Astrocyte of the cerebellum (primary cell): ENCODE data around the gene LOXL4.

ENCODE experiments used
- DNase-seq: peaks from one replicate; pipeline ENCODE4 v3.0.0-alpha.2; 2011; ENCODE audit warnings: low read depth
- H3K4me3 ChIP-seq: 2 replicates; pipeline ENCODE4 v1.5.1; 2011; ENCODE audit warnings: mild to moderate bottlenecking, low read depth, low read length, moderate library complexity
- in situ Hi-C: cut with HindIII; loops from 2 replicates; pipeline ENCODE4 v1.10.0; 2017; ENCODE audit warnings: low sequenced_read_pairs
- TF ChIP-seq, protein P1 (sequence below): IDR thresholded peaks from 2 replicates; pipeline ENCODE4 v1.5.1; 2012; ENCODE audit warnings: low read length, low read depth, moderate library complexity, mild to moderate bottlenecking; ENCODE audit errors: missing control alignments

Gene LOXL4

DNA sequence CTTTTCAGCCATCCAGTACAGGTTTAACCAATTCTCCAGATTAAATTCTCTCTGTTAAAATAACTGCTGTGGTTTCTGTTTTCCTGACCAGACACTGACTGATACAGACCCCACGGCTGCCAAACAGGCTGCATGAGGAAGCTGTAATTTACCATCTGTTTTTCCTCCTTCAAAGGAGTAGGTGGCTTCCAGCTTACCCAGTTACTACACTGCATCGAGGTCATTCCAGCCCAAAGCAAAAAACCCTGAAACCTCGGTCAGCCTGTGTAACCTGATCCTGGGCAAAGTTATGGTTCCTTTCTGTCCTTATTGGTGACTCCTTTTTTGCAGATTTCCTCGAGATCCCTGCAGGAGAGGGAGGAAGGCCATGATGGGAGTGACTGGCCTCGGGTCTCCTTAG, 27.9 kb upstream of the LOXL4 start:
- no peak for DNase-seq
- H3K4me3 ChIP-seq, result no peak overlapping the region
- in situ Hi-C loops, result no loop called here
- TF ChIP-seq, protein P1, sequence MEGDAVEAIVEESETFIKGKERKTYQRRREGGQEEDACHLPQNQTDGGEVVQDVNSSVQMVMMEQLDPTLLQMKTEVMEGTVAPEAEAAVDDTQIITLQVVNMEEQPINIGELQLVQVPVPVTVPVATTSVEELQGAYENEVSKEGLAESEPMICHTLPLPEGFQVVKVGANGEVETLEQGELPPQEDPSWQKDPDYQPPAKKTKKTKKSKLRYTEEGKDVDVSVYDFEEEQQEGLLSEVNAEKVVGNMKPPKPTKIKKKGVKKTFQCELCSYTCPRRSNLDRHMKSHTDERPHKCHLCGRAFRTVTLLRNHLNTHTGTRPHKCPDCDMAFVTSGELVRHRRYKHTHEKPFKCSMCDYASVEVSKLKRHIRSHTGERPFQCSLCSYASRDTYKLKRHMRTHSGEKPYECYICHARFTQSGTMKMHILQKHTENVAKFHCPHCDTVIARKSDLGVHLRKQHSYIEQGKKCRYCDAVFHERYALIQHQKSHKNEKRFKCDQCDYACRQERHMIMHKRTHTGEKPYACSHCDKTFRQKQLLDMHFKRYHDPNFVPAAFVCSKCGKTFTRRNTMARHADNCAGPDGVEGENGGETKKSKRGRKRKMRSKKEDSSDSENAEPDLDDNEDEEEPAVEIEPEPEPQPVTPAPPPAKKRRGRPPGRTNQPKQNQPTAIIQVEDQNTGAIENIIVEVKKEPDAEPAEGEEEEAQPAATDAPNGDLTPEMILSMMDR, result no peak

DNA sequence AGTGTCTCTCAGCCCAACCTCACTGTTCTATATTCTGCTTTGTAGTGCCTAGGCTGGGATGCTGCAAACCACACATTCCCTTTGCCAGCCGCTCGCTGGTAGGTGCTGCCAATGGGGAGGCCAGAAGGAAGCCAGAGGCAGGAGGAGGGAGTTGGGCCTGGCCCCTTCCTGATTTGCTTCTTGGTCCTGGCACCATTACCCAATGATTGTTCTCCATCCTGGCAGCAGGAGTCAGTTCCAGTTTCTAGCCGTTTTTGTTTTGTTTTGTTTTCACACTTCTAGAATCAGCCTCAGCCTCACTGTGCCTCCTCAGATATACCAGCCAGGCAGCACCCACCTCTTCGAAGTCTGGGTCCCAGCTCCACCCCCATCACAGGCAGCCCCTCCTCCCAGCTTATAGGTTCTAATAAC, 27.4 kb upstream of the LOXL4 start:
- no peak for DNase-seq
- in situ Hi-C loops, result no loop called here
- no peak overlapping the region for H3K4me3 ChIP-seq
- TF ChIP-seq, protein P1, result no peak

DNA sequence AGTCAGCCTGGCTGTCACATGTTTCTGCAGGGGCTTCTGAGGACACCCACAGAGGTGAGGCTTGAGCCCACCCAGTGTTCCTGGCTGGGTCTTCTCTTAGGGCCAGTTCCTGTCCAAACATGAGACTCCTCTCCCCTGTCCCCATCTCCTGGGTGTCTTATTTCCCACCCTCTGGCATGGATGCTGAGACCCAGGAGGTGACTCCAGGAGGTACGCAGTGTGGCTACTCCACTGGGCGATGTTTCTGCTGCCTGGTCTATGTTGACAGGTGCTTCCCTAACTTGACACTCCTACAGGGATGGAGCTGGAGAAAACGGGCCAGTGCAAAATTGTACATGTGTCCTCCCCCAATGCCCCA, 26.3 kb upstream of the LOXL4 start:
- DNase-seq, result no peak
- H3K4me3 ChIP-seq, result no peak overlapping the region
- TF ChIP-seq, protein P1, result no peak
- in situ Hi-C loops, result loop anchor here (5.0 kb wide), 1 partner anchor 33 kb away; no protein-coding TSS in a partner anchor

DNA sequence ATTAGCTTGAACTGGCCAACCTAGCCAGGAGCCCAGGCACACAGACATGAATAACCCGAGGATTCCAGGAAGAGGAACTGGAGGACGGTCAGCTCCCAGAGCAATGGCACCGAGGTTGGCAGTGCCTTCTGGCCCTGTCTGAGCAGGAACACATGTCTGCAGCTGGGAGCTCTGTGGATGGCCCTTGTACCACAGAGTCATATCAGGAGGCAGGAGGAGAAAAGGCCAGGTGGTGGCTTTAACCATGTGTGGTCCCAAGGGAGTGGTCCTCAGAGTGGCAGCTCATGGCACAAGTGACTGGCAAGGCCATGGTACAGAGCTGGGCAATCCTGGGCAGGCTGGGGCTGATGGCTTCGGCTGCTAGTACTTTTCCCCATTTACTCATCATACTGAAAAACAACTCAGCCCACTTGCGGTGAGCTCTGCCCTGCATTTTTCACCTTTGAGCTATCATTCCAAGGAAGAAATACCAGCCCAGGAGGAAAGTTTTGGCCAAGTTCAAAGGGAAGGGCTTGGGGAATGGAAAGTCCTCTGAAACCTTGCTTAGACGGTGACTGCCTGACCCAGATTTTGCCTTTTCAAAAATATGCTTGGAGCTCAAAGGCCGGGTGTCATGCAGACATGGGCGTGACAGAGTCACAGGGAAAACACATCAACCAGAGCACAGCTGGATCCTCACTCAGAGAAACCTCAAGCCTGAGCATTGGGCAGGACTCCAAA, 25.7 kb upstream of the LOXL4 start:
- no peak overlapping the region for H3K4me3 ChIP-seq
- in situ Hi-C loops, result loop anchor here (5.0 kb wide), 1 partner anchor 34 kb away; no protein-coding TSS in a partner anchor
- no peak for DNase-seq
- TF ChIP-seq, protein P1, result no peak

DNA sequence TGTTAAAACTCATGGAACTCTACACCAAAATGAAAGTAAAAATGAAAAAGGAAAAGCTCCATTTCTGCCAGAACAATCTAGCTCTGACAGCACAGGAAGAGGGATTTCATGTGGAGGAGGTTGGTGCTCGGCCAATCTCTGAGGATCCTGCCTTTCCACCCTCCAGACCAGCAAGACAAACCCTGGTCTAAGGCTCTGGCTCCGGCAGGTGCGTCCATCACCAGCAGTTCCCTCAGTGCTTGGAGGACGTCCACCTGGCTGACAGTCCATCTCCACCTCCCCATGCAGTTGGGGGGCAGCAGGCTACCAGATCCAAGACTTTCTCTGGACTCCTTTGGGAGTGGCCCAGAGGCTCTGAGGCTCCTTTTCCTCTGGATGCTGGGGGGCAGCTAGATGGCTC, 25.0 kb upstream of the LOXL4 start:
- TF ChIP-seq, protein P1, result no peak
- H3K4me3 ChIP-seq, result no peak overlapping the region
- in situ Hi-C loops, result loop anchor here (5.0 kb wide), 1 partner anchor 34 kb away; no protein-coding TSS in a partner anchor
- DNase-seq, result no peak

DNA sequence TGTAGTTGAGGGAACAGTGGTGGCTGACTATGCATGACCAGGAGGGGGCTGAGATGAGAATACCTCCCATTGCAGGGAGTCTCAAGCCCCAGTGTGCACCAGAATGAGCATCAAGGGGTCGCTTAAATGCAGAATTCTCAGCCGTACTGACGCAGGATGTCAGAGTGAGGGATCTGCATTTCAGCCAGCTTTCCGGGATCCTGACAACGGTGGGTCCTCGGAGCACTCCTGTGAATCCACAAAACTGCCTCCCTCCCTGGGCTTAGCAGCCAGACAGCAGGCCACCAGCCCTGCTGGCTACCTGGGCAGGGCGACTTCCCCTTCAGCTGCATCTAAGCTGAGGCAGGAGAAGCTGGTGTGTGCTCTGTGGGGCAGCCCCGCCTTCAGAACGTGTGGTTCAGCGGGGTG, 21.8 kb upstream of the LOXL4 start:
- H3K4me3 ChIP-seq, result no peak overlapping the region
- no peak for DNase-seq
- TF ChIP-seq, protein P1, result no peak
- in situ Hi-C loops, result loop anchor here (5.0 kb wide), 1 partner anchor 37 kb away; no protein-coding TSS in a partner anchor
